ENCODE results near the gene TRIM15.

TRIM15 gene

GRCh38 chr6:30147096-30147495 lies 16.2 kb upstream of the TRIM15 start:
- no peak for TF ChIP-seq CTCF (IDR thresholded peaks at IDR 0.05; ENCODE audit: control insufficient read depth, extremely low read depth, insufficient read depth)
- no peak overlapping the region for H3K4me3 ChIP-seq (ENCODE audit: low read depth, low read length)
- DNase-seq (ENCODE audit: low read depth): no peak

GRCh38 chr6:30149234-30149633 lies 14.1 kb upstream of the TRIM15 start:
- no peak for DNase-seq (ENCODE audit: low read depth)
- TF ChIP-seq CTCF (IDR thresholded peaks at IDR 0.05; ENCODE audit: control insufficient read depth, extremely low read depth, insufficient read depth): no peak
- H3K4me3 ChIP-seq (ENCODE audit: low read depth, low read length): no peak overlapping the region

GRCh38 chr6:30149858-30150550 lies 13.3 kb upstream of the TRIM15 start:
- DNase-seq (ENCODE audit: low read depth): no peak
- TF ChIP-seq CTCF (IDR thresholded peaks at IDR 0.05; ENCODE audit: control insufficient read depth, extremely low read depth, insufficient read depth): no peak
- no peak overlapping the region for H3K4me3 ChIP-seq (ENCODE audit: low read depth, low read length)

GRCh38 chr6:30150671-30151395 lies 12.5 kb upstream of the TRIM15 start:
- DNase-seq (ENCODE audit: low read depth): no peak
- no peak for TF ChIP-seq CTCF (IDR thresholded peaks at IDR 0.05; ENCODE audit: control insufficient read depth, extremely low read depth, insufficient read depth)

GRCh38 chr6:30151580-30151979 lies 11.8 kb upstream of the TRIM15 start:
- no peak for TF ChIP-seq CTCF (IDR thresholded peaks at IDR 0.05; ENCODE audit: control insufficient read depth, extremely low read depth, insufficient read depth)
- no peak overlapping the region for H3K4me3 ChIP-seq (ENCODE audit: low read depth, low read length)
- DNase-seq (ENCODE audit: low read depth): no peak

More at GRCh38 chr6:30150671-30151395, 12.5 kb upstream of the TRIM15 start:
- no peak overlapping the region for H3K4me3 ChIP-seq (ENCODE audit: low read depth, low read length)

GRCh38 chr6:30152016-30152673 lies 11.2 kb upstream of the TRIM15 start:
- no peak for TF ChIP-seq CTCF (IDR thresholded peaks at IDR 0.05; ENCODE audit: control insufficient read depth, extremely low read depth, insufficient read depth)
- DNase-seq (ENCODE audit: low read depth): peak; percentile 69
- no peak overlapping the region for H3K4me3 ChIP-seq (ENCODE audit: low read depth, low read length)

Measured in LNCaP clone FGC (cell line).